Activated T-cell treated with anti-CD3 and anti-CD28 coated beads, Interleukin-2, amount 50 U/mL, for 24 hours (primary cell): ENCODE measurements around the gene GGA1.

Experiments used
- DNase-seq: peaks from one replicate; pipeline ENCODE4 v3.0.0-alpha.2; 2020
- H3K27ac Mint-ChIP-seq: 2 replicates; pipeline ENCODE4 v1.8.0; 2020; ENCODE audit warnings: mild to moderate bottlenecking, mixed read lengths
- H3K27me3 Mint-ChIP-seq: 2 replicates; pipeline ENCODE4 v1.8.0; 2020; ENCODE audit warnings: mixed read lengths
- H3K36me3 Mint-ChIP-seq: 2 replicates; pipeline ENCODE4 v1.8.0; 2020; ENCODE audit warnings: low read depth, mixed read lengths
- H3K4me1 Mint-ChIP-seq: 2 replicates; pipeline ENCODE4 v1.8.0; 2020; ENCODE audit warnings: low read depth, mixed read lengths
- H3K4me3 Mint-ChIP-seq: 2 replicates; pipeline ENCODE4 v1.8.0; 2020; ENCODE audit warnings: mild to moderate bottlenecking, moderate library complexity, mixed read lengths
- H3K9me3 Mint-ChIP-seq: 2 replicates; pipeline ENCODE4 v1.8.0; 2020; ENCODE audit warnings: mixed read lengths

GGA1 gene

GRCh38 chr22:37608477-37609239, at the start of gene GGA1:
TSS of gene GGA1 (plus strand) at chr22:37608834. CDS start at chr22:37608861, 27 bp downstream.
- peak; percentile 97 for DNase-seq
- H3K27me3 Mint-ChIP-seq: no peaks in the 10 kb centered on the region
- no peaks in the 10 kb centered on the region for H3K9me3 Mint-ChIP-seq
- H3K27ac Mint-ChIP-seq: peak within 1 kb of the TSS; percentile 96
- peaks cover 54% of the 10 kb centered on the region for H3K4me1 Mint-ChIP-seq
- H3K4me3 Mint-ChIP-seq: peak within 1 kb of the TSS; percentile 99
- H3K36me3 Mint-ChIP-seq: peaks cover 25% of the 10 kb centered on the region

GRCh38 chr22:37559521-37559900, 49.1 kb upstream of the GGA1 start:
- DNase-seq: no peak
- no peak overlapping the region for H3K4me3 Mint-ChIP-seq
- H3K27ac Mint-ChIP-seq: no peak overlapping the region
- peaks cover 69% of the 10 kb centered on the region for H3K27me3 Mint-ChIP-seq
- H3K36me3 Mint-ChIP-seq: no peaks in the 10 kb centered on the region
- H3K9me3 Mint-ChIP-seq: no peaks in the 10 kb centered on the region
- peaks cover 18% of the 10 kb centered on the region for H3K4me1 Mint-ChIP-seq

GRCh38 chr22:37559901-37560607, 48.6 kb upstream of the GGA1 start, which contains the start of gene CDC42EP1:
TSS of gene CDC42EP1 (plus strand) at chr22:37560480. CDS start at chr22:37566350, 5,870 bp downstream.
- Mint-ChIP-seq H3K4me3 (peak within 1 kb of the TSS; percentile 47), H3K4me1 (peaks cover 18% of the 10 kb centered on the region), H3K27me3 (peaks cover 72% of the 10 kb centered on the region), H3K27ac (no peak within 1 kb of the TSS), H3K9me3 (no peaks in the 10 kb centered on the region), H3K36me3 (no peaks in the 10 kb centered on the region)
- DNase-seq: no peak

GRCh38 chr22:37560608-37561211, 47.9 kb upstream of the GGA1 start:
- H3K9me3 Mint-ChIP-seq: no peaks in the 10 kb centered on the region
- H3K36me3 Mint-ChIP-seq: no peaks in the 10 kb centered on the region
- DNase-seq: peak; percentile 45
- H3K27me3 Mint-ChIP-seq: peaks cover 68% of the 10 kb centered on the region
- peaks cover 18% of the 10 kb centered on the region for H3K4me1 Mint-ChIP-seq
- H3K27ac Mint-ChIP-seq: no peak overlapping the region
- peak overlapping the region; percentile 47 for H3K4me3 Mint-ChIP-seq

- Mint-ChIP-seq H3K4me1 (peaks cover 25% of the 10 kb centered on the region), H3K27me3 (peaks cover 64% of the 10 kb centered on the region), H3K4me3 (peak overlapping the region; percentile 47), H3K27ac (no peak overlapping the region), H3K36me3 (no peaks in the 10 kb centered on the region), H3K9me3 (no peaks in the 10 kb centered on the region)
- peak; percentile 90 for DNase-seq
Observed at GRCh38 chr22:37561212-37562048, 47.2 kb upstream of the GGA1 start.

- Mint-ChIP-seq H3K27ac (no peak overlapping the region), H3K36me3 (no peaks in the 10 kb centered on the region), H3K9me3 (no peaks in the 10 kb centered on the region), H3K4me1 (peaks cover 34% of the 10 kb centered on the region), H3K4me3 (peak overlapping the region; percentile 47), H3K27me3 (peaks cover 58% of the 10 kb centered on the region)
- no peak for DNase-seq
Observed at GRCh38 chr22:37562049-37562875, 46.4 kb upstream of the GGA1 start.

DNA sequence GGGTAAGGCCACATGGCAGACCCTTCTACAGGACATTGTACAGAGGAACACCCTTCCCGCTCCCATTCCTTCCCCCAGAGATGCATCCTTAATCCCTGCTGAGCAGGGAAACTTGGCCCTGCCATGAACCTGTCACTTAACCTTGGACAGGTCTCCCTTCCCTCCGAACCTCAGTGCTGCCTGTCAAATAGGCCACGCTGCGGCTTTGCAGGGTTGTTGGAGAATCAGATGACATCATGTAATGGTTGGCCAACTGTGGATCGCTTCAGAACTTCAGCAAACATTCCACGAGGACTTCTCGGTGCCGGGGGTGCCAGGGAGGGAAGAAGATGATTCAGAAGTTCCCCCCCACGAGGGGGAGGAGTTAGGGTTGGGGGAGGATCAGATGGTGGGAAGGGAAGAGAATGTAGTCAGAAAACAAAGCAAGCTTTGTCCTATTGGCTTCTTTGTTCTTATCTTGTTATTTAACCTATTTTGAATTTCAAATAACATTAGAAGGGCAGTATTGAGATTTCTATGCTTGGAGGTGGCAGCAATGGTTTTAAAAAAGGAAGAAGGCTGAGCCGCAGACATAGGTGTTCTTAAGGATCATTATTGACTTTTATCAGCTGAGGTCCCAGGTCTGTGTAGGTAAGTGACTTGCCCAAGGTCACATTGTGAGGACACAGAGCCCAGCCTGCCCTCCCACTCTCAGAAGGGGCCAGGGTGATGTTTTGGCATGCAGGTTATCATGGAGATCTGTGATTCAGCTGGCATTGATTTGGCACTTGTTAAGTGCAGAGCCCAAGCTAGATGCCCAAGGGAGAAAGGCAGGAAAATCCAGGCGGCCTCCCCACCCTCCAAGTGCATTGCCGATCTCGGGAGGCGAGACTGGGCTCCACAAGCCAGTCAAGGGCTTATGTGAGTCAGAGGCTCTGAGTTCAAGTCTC, 45.2 kb upstream of the GGA1 start:
- Mint-ChIP-seq H3K27me3 (peaks cover 50% of the 10 kb centered on the region), H3K36me3 (no peaks in the 10 kb centered on the region), H3K4me1 (peaks cover 38% of the 10 kb centered on the region), H3K27ac (no peak overlapping the region), H3K9me3 (no peaks in the 10 kb centered on the region), H3K4me3 (no peak overlapping the region)
- no peak for DNase-seq

- no peaks in the 10 kb centered on the region for H3K36me3 Mint-ChIP-seq
- H3K27me3 Mint-ChIP-seq: peaks cover 45% of the 10 kb centered on the region
- peaks cover 38% of the 10 kb centered on the region for H3K4me1 Mint-ChIP-seq
- no peaks in the 10 kb centered on the region for H3K9me3 Mint-ChIP-seq
- H3K4me3 Mint-ChIP-seq: no peak overlapping the region
- no peak for DNase-seq
- H3K27ac Mint-ChIP-seq: no peak overlapping the region
Observed at GRCh38 chr22:37564111-37564711, 44.4 kb upstream of the GGA1 start.

GRCh38 chr22:37565830-37566229, 42.8 kb upstream of the GGA1 start:
- Mint-ChIP-seq H3K4me1 (peaks cover 36% of the 10 kb centered on the region), H3K27ac (no peak overlapping the region), H3K9me3 (no peaks in the 10 kb centered on the region), H3K27me3 (peaks cover 39% of the 10 kb centered on the region), H3K4me3 (no peak overlapping the region), H3K36me3 (no peaks in the 10 kb centered on the region)
- DNase-seq: no peak

- peak overlapping the region; percentile 71 for H3K27ac Mint-ChIP-seq
- H3K27me3 Mint-ChIP-seq: peaks cover 34% of the 10 kb centered on the region
- no peaks in the 10 kb centered on the region for H3K36me3 Mint-ChIP-seq
- peaks cover 32% of the 10 kb centered on the region for H3K4me1 Mint-ChIP-seq
- H3K4me3 Mint-ChIP-seq: peak overlapping the region; percentile 15
- no peaks in the 10 kb centered on the region for H3K9me3 Mint-ChIP-seq
- DNase-seq: peak; percentile 60
Observed at GRCh38 chr22:37566329-37566837, 42.3 kb upstream of the GGA1 start.

GRCh38 chr22:37566903-37567798, 41.5 kb upstream of the GGA1 start:
- peak; percentile 92 for DNase-seq
- Mint-ChIP-seq H3K36me3 (no peaks in the 10 kb centered on the region), H3K27me3 (peaks cover 26% of the 10 kb centered on the region), H3K4me1 (peaks cover 24% of the 10 kb centered on the region), H3K9me3 (no peaks in the 10 kb centered on the region), H3K4me3 (peak overlapping the region; percentile 56), H3K27ac (peak overlapping the region; percentile 89)
